ENCODE results near the gene MRGPRE.
"Not testable (repeated sequence)": the region's sequence is repeated elsewhere in the genome, so short reads cannot be mapped to it uniquely, and the experiment has no call there.

DNA sequence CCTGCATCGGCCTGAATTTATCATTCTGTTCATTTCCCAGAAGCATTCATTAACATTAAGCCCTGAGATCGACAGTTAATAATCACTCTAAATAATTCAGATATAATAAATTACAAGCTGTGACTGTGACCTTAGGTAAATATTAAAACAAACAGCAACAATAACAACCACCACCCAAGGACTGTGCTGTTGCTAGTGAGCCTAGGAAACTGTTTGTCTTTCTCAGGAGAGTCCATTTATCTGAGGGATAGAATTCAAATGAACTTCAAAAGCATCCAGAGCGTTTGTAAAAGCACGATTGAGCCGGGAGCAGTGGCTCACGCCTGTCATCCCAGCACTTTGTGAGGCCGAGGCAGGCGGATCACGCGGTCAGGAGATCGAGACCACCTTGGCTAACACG, 23.0 kb upstream of the MRGPRE start:
- TF ChIP-seq CTCF (IDR thresholded peaks at IDR 0.05; ENCODE audit: insufficient read depth, low read length, poor library complexity, severe bottlenecking); EZH2phosphoT487 (conservative IDR thresholded peaks at IDR 0.05; ENCODE audit: low read length): not testable (repeated sequence)

Measured in SU-DHL-6 (cell line).